GM21390 (cell line): ENCODE data around the gene DRAM1.
A peak's percentile ranks its signal among the peaks of the same experiment; 100 is the strongest.

Source experiments
- ATAC-seq: cut with Tn5 transposase; IDR thresholded peaks from one replicate; pipeline ENCODE4 v1.9.1; 2021; ENCODE audit not compliant: unreplicated experiment

The DRAM1 gene

GRCh38 chr12:101939306-101939705, 61.9 kb downstream of the DRAM1 start:
- no peak for ATAC-seq

GRCh38 chr12:101939856-101940265, 62.5 kb downstream of the DRAM1 start:
- no peak for ATAC-seq

GRCh38 chr12:101940400-101940950, 63.1 kb downstream of the DRAM1 start:
- no peak for ATAC-seq

- ATAC-seq, result peak; percentile 78
Observed at GRCh38 chr12:101941306-101942249, 64.2 kb downstream of the DRAM1 start.

GRCh38 chr12:101942250-101942605, 64.8 kb downstream of the DRAM1 start:
- ATAC-seq, result no peak

- ATAC-seq, result no peak
Observed at GRCh38 chr12:101945369-101946232, 68.2 kb downstream of the DRAM1 start.

GRCh38 chr12:101946233-101946611, 68.8 kb downstream of the DRAM1 start:
- no peak for ATAC-seq

- ATAC-seq, result no peak
Observed at GRCh38 chr12:101947316-101947715, 69.9 kb downstream of the DRAM1 start.

GRCh38 chr12:101948365-101948764, 71.0 kb downstream of the DRAM1 start:
- no peak for ATAC-seq

- ATAC-seq, result no peak
Observed at GRCh38 chr12:101951002-101951670, 73.8 kb downstream of the DRAM1 start.

GRCh38 chr12:101954113-101954512, 76.7 kb downstream of the DRAM1 start:
- no peak for ATAC-seq

- no peak for ATAC-seq
Observed at GRCh38 chr12:101954676-101955075, 77.3 kb downstream of the DRAM1 start.

GRCh38 chr12:101957252-101957959, 80.0 kb downstream of the DRAM1 start:
- no peak for ATAC-seq

GRCh38 chr12:101959607-101960006, 82.2 kb downstream of the DRAM1 start:
- no peak for ATAC-seq

GRCh38 chr12:101962486-101962885, 85.1 kb downstream of the DRAM1 start:
- no peak for ATAC-seq

GRCh38 chr12:101963697-101964096, 86.3 kb downstream of the DRAM1 start:
- ATAC-seq, result no peak

GRCh38 chr12:101966496-101966895, 89.1 kb downstream of the DRAM1 start:
- ATAC-seq, result no peak

- ATAC-seq, result peak; percentile 63
Observed at GRCh38 chr12:101967506-101967905, 90.1 kb downstream of the DRAM1 start.

- no peak for ATAC-seq
Observed at GRCh38 chr12:101968770-101969169, 91.4 kb downstream of the DRAM1 start.
